GM21360 (cell line): ENCODE results near the gene GCH1.
"Not testable (repeated sequence)": the region's sequence is repeated elsewhere in the genome, so short reads cannot be mapped to it uniquely, and the experiment has no call there.

Source experiments
- ATAC-seq: cut with Tn5 transposase; IDR thresholded peaks from one replicate; pipeline ENCODE4 v1.9.1; 2021; ENCODE audit warnings: mild to moderate bottlenecking, moderate library complexity; ENCODE audit not compliant: unreplicated experiment

GCH1 gene

GRCh38 chr14:54804538-54805041 is 98.0 kb downstream of the GCH1 start:
- no peak for ATAC-seq

GRCh38 chr14:54803926-54804537 is 98.6 kb downstream of the GCH1 start:
- no peak for ATAC-seq

- ATAC-seq, result no peak
These were observed 99.2 kb downstream of the GCH1 start for GRCh38 chr14:54803396-54803795.

- ATAC-seq, result not testable (repeated sequence)
These were observed 101.1 kb downstream of the GCH1 start for GRCh38 chr14:54801482-54801881.

GRCh38 chr14:54798465-54799124 is 104.0 kb downstream of the GCH1 start:
- ATAC-seq, result no peak

- ATAC-seq, result no peak
These were observed 104.6 kb downstream of the GCH1 start for GRCh38 chr14:54797986-54798385.

- ATAC-seq, result no peak
These were observed 105.1 kb downstream of the GCH1 start for GRCh38 chr14:54797556-54797955.

- ATAC-seq, result no peak
These were observed 105.7 kb downstream of the GCH1 start for GRCh38 chr14:54796961-54797360.

- ATAC-seq, result no peak
These were observed 107.8 kb downstream of the GCH1 start for GRCh38 chr14:54794796-54795195.

- ATAC-seq, result no peak
These were observed 108.5 kb downstream of the GCH1 start for GRCh38 chr14:54794159-54794558.

- ATAC-seq, result no peak
These were observed 110.3 kb downstream of the GCH1 start for GRCh38 chr14:54792288-54792687.
